ENCODE data around the gene ORM1.

Gene ORM1

GRCh38 chr9:114344692-114345091 is 21.8 kb downstream of the ORM1 start:
- DNase-seq: no peak

- no peak for DNase-seq
Measured at GRCh38 chr9:114345493-114346065, 22.7 kb downstream of the ORM1 start.

GRCh38 chr9:114346146-114346545 is 23.2 kb downstream of the ORM1 start:
- DNase-seq: no peak

- DNase-seq: no peak
Measured at GRCh38 chr9:114347675-114348074, 24.8 kb downstream of the ORM1 start.

GRCh38 chr9:114348261-114348905 is 25.5 kb downstream of the ORM1 start:
- no peak for DNase-seq

GRCh38 chr9:114348906-114349482 is 26.1 kb downstream of the ORM1 start:
- DNase-seq: peak; percentile 95

- DNase-seq: no peak
Measured at GRCh38 chr9:114349713-114350480, 27.0 kb downstream of the ORM1 start.

GRCh38 chr9:114350636-114351401 is 27.9 kb downstream of the ORM1 start:
- no peak for DNase-seq

- no peak for DNase-seq
Measured at GRCh38 chr9:114351932-114352331, 29.0 kb downstream of the ORM1 start.

- DNase-seq: no peak
Measured at GRCh38 chr9:114355821-114356220, 32.9 kb downstream of the ORM1 start.

GRCh38 chr9:114356792-114357191 is 33.9 kb downstream of the ORM1 start:
- no peak for DNase-seq

- no peak for DNase-seq
Measured at GRCh38 chr9:114357360-114357759, 34.5 kb downstream of the ORM1 start.

GRCh38 chr9:114357911-114358328 is 35.0 kb downstream of the ORM1 start:
- no peak for DNase-seq

GRCh38 chr9:114359801-114360200 is 36.9 kb downstream of the ORM1 start:
- no peak for DNase-seq

- no peak for DNase-seq
Measured at GRCh38 chr9:114361542-114361941, 38.6 kb downstream of the ORM1 start.

- no peak for DNase-seq
Measured at GRCh38 chr9:114362394-114362793, 39.5 kb downstream of the ORM1 start.

- DNase-seq: no peak
Measured at GRCh38 chr9:114363424-114363823, 40.5 kb downstream of the ORM1 start.

GRCh38 chr9:114364134-114365041 is 41.5 kb downstream of the ORM1 start:
- no peak for DNase-seq

GRCh38 chr9:114365194-114365593 is 42.3 kb downstream of the ORM1 start:
- no peak for DNase-seq

- DNase-seq: peak; percentile 44
Measured at GRCh38 chr9:114366334-114367128, 43.6 kb downstream of the ORM1 start.

- no peak for DNase-seq
Measured at GRCh38 chr9:114367366-114367765, 44.5 kb downstream of the ORM1 start.

All from activated CD4-positive, alpha-beta T cell treated with anti-CD3 and anti-CD28 coated beads for 48 hours (primary cell).